ENCODE measurements around the gene AP1M2.

The AP1M2 gene

DNA sequence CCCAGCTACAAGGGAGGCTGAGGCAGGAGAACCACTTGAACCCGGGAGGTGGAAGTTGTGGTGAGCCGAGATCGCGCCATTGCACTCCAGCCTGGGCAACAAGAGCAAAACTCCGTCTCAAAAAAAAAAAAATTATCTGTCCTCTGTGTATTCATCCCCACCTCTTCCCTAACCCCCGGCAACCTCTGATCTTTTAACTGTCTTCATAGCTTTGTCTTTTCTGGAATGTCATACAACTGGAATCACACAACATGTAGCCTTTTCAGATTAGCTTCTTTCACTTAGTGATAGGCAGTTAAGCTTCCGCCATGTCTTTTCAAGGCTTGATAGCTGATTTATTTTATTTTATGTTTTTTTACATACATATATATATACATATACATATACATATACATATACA is 61.5 kb downstream of the AP1M2 start:
- no peak for DNase-seq (ENCODE audit: low read depth)
- TF ChIP-seq, protein P1, sequence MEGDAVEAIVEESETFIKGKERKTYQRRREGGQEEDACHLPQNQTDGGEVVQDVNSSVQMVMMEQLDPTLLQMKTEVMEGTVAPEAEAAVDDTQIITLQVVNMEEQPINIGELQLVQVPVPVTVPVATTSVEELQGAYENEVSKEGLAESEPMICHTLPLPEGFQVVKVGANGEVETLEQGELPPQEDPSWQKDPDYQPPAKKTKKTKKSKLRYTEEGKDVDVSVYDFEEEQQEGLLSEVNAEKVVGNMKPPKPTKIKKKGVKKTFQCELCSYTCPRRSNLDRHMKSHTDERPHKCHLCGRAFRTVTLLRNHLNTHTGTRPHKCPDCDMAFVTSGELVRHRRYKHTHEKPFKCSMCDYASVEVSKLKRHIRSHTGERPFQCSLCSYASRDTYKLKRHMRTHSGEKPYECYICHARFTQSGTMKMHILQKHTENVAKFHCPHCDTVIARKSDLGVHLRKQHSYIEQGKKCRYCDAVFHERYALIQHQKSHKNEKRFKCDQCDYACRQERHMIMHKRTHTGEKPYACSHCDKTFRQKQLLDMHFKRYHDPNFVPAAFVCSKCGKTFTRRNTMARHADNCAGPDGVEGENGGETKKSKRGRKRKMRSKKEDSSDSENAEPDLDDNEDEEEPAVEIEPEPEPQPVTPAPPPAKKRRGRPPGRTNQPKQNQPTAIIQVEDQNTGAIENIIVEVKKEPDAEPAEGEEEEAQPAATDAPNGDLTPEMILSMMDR (IDR thresholded peaks at IDR 0.05; ENCODE audit: low read length, missing control alignments): no peak

DNA sequence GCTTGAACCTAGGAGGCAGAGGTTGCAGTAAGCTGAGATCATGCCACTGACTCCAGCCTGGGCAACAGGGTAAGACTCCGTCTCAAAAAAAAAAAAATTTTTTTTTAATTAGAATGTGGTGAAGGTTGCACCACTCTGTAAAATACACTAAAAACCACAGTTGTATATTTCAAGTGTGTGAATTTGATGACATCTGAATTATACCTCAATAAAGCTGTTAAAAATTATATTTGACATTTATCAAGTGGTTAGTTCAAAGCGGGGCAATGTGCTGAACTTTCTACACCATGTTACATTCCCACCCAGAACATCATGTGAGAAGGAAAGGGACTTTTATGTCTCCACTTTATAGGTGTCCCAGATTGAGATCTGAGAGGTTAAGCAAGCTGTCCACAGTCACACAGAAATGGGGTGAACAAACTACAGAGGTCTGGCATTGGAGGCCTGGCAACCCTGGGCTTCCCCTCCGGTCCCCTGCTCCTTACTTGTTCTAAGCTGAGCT is 63.9 kb downstream of the AP1M2 start:
- no peak overlapping the region for H3K4me3 ChIP-seq (replicated peaks; ENCODE audit: low read depth, low read length)
- no peak for DNase-seq (ENCODE audit: low read depth)
- TF ChIP-seq, protein P1 (IDR thresholded peaks at IDR 0.05; ENCODE audit: low read length, missing control alignments): no peak

More for the DNA sequence above, 61.5 kb downstream of the AP1M2 start:
- no peak overlapping the region for H3K4me3 ChIP-seq (replicated peaks; ENCODE audit: low read depth, low read length)
